MM.1S (cell line): ENCODE data around the gene IRF3.

ENCODE experiments used
- DNase-seq: peaks from one replicate; pipeline ENCODE4 v3.0.0-alpha.2; 2015
- H2AFZ ChIP-seq: fragments of 300-600 bp; sonication (generic); 2 replicates; pipeline ENCODE4 v1.6.0; 2016; ENCODE audit warnings: antibody characterized with exemption, low read length
- H3F3A ChIP-seq: fragments of 300-600 bp; sonication (generic); 2 replicates; pipeline ENCODE4 v1.6.1; 2016; ENCODE audit warnings: mild to moderate bottlenecking, antibody characterized with exemption, low read length, moderate library complexity, mixed read lengths; ENCODE audit not compliant: insufficient read depth
- H3K27ac ChIP-seq: fragments of 300-600 bp; sonication (generic); 2 replicates; pipeline ENCODE4 v1.5.1; 2016; ENCODE audit warnings: mild to moderate bottlenecking, low read length
- H3K27me3 ChIP-seq: fragments of 300-600 bp; sonication (generic); replicated peaks from 2 replicates; pipeline ENCODE4 v1.6.0; 2016; ENCODE audit warnings: low read length; ENCODE audit not compliant: insufficient read depth
- H3K36me3 ChIP-seq: fragments of 300-600 bp; sonication (generic); replicated peaks from 2 replicates; pipeline ENCODE4 v1.6.1; 2016; ENCODE audit warnings: mild to moderate bottlenecking, low read length, mixed read lengths; ENCODE audit not compliant: insufficient read depth
- H3K4me1 ChIP-seq: fragments of 300-600 bp; sonication (generic); 2 replicates; pipeline ENCODE4 v1.6.1; 2016; ENCODE audit warnings: low read length, mixed read lengths
- H3K4me2 ChIP-seq: fragments of 300-600 bp; sonication (generic); 2 replicates; pipeline ENCODE4 v1.6.0; 2016; ENCODE audit warnings: low read depth, low read length
- H3K4me3 ChIP-seq: fragments of 300-600 bp; sonication (generic); 2 replicates; pipeline ENCODE4 v1.5.1; 2016; ENCODE audit warnings: low read length, mixed read lengths
- H3K79me2 ChIP-seq: fragments of 300-600 bp; sonication (generic); 2 replicates; pipeline ENCODE4 v1.6.1; 2016; ENCODE audit warnings: mixed run types, low read length, mixed read lengths
- H3K9ac ChIP-seq: fragments of 300-600 bp; sonication (generic); 2 replicates; pipeline ENCODE4 v1.6.1; 2016; ENCODE audit warnings: low read length, mixed read lengths
- H3K9me2 ChIP-seq: fragments of 300-600 bp; sonication (generic); replicated peaks from 2 replicates; pipeline ENCODE4 v1.6.1; 2016; ENCODE audit warnings: mild to moderate bottlenecking, low read length, mixed read lengths; ENCODE audit not compliant: insufficient read depth
- H3K9me3 ChIP-seq: fragments of 300-600 bp; sonication (generic); replicated peaks from 2 replicates; pipeline ENCODE4 v1.6.1; 2016; ENCODE audit warnings: mild to moderate bottlenecking, low read length, mixed read lengths; ENCODE audit not compliant: insufficient read depth
- H4K20me1 ChIP-seq: fragments of 300-600 bp; sonication (generic); 2 replicates; pipeline ENCODE4 v1.6.1; 2016; ENCODE audit warnings: mild to moderate bottlenecking, low read length, moderate library complexity, mixed read lengths; ENCODE audit not compliant: insufficient read depth
- CTCF ChIP-seq: fragments of 300-600 bp; sonication (generic); IDR thresholded peaks from 2 replicates; pipeline ENCODE4 v1.5.1; 2016; ENCODE audit warnings: antibody characterized with exemption, low read length, mixed read lengths
- EZH2 ChIP-seq: fragments of 300-600 bp; sonication (generic); optimal IDR thresholded peaks from 2 replicates; pipeline ENCODE3; 2017; ENCODE audit warnings: low read depth, mild to moderate bottlenecking, antibody characterized with exemption, low read length, mixed read lengths
- EZH2phosphoT487 ChIP-seq: fragments of 300-600 bp; sonication (generic); IDR thresholded peaks from 2 replicates; pipeline ENCODE4 v1.6.1; 2018; ENCODE audit warnings: antibody characterized with exemption, low read length

The IRF3 gene

DNA sequence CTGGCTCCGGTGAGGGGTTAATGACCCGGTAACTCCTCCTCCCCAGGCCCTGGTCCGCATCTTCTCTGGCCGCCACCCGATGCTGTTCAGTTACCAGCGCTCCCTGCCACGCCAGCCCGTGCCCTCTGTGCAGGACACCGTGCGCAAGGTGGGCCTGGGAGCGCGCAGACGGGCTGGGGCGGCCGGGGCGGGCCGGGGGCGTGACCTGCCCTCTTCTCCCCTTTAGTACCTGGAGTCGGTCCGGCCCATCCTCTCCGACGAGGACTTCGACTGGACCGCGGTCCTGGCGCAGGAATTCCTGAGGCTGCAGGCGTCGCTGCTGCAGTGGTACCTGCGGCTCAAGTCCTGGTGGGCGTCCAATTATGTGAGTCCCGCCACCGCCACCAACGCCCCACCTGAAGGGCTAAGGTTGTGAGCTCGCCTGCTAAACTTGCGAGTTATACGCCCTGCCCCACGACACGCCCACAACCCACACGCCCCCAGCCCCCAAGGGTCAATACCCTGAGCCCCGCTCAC lies 35.7 kb upstream of the IRF3 start:
- no peaks in the 10 kb centered on the region for H3K9me3 ChIP-seq
- H3K4me1 ChIP-seq, result no peaks in the 10 kb centered on the region
- H3K9ac ChIP-seq, result no peak overlapping the region
- DNase-seq, result no peak
- TF ChIP-seq EZH2phosphoT487, result no peak
- no peak for TF ChIP-seq CTCF
- no peak for TF ChIP-seq EZH2
- H4K20me1 ChIP-seq, result no peaks in the 10 kb centered on the region
- H3K27me3 ChIP-seq, result peaks cover 43% of the 10 kb centered on the region
- H3K36me3 ChIP-seq, result no peaks in the 10 kb centered on the region
- no peak overlapping the region for H2AFZ ChIP-seq
- H3K27ac ChIP-seq, result no peak overlapping the region
- H3F3A ChIP-seq, result no peaks in the 10 kb centered on the region
- H3K4me3 ChIP-seq, result no peak overlapping the region
- H3K4me2 ChIP-seq, result no peak overlapping the region
- H3K9me2 ChIP-seq, result no peaks in the 10 kb centered on the region
- no peaks in the 10 kb centered on the region for H3K79me2 ChIP-seq

DNA sequence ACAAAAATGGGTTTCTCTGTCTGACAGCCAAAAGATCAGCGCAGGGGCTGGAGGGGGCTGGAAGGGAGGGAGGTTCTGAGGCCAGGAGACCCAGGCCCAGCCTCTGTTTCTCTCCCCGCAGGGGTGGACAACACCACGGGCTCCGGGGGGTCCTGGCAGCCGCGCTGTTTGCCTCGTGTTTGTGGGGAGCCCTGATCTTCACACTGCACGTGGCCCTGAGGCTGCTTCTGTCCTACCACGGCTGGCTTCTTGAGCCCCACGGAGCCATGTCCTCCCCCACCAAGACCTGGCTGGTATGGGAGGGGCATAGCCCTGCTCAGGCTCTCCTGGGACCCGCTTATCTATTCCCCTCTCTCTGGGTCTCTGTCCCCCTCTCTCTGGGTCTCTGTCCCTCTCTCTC lies 34.9 kb upstream of the IRF3 start:
- Histone ChIP-seq H3K4me2 (no peak overlapping the region), H3K27me3 (peaks cover 36% of the 10 kb centered on the region), H3K9me2 (no peaks in the 10 kb centered on the region), H3K4me1 (no peaks in the 10 kb centered on the region), H2AFZ (no peak overlapping the region), H3K9ac (no peak overlapping the region), H4K20me1 (no peaks in the 10 kb centered on the region), H3K79me2 (no peaks in the 10 kb centered on the region), H3K4me3 (no peak overlapping the region), H3K27ac (no peak overlapping the region), H3F3A (no peaks in the 10 kb centered on the region), H3K9me3 (no peaks in the 10 kb centered on the region), H3K36me3 (no peaks in the 10 kb centered on the region)
- TF ChIP-seq CTCF (no peak), EZH2phosphoT487 (no peak), EZH2 (no peak)
- DNase-seq, result no peak

- no peaks in the 10 kb centered on the region for H3K9me3 ChIP-seq
- H3K4me2 ChIP-seq, result no peak overlapping the region
- H3K79me2 ChIP-seq, result no peaks in the 10 kb centered on the region
- no peak overlapping the region for H2AFZ ChIP-seq
- no peaks in the 10 kb centered on the region for H4K20me1 ChIP-seq
- H3K36me3 ChIP-seq, result no peaks in the 10 kb centered on the region
- no peaks in the 10 kb centered on the region for H3F3A ChIP-seq
- no peak overlapping the region for H3K4me3 ChIP-seq
- H3K27ac ChIP-seq, result no peak overlapping the region
- no peak for DNase-seq
- no peak overlapping the region for H3K9ac ChIP-seq
- H3K4me1 ChIP-seq, result no peaks in the 10 kb centered on the region
- no peak for TF ChIP-seq EZH2
- TF ChIP-seq EZH2phosphoT487, result no peak
- TF ChIP-seq CTCF, result no peak
- no peaks in the 10 kb centered on the region for H3K9me2 ChIP-seq
- peaks cover 24% of the 10 kb centered on the region for H3K27me3 ChIP-seq
These were observed 33.7 kb upstream of the IRF3 start for GRCh38 chr19:49699364-49699763.
